Measurements from ENCODE around the gene MFSD1. TPM values are rescaled to one million over a fixed set of nuclear protein-coding genes. Genes with fewer than 3 reads are reported as not detected.

Gene MFSD1
- 34.6 TPM for total RNA-seq

- FAIRE-seq (no peak), DNase-seq (ENCODE audit: low spot score in 2 of 2) (peak; percentile 79 to 87)
Measured at GRCh38 chr3:158801696-158802408, at the start of gene MFSD1. Gene MFSD1, plus strand, starts transcription at chr3:158802054. Its CDS starts 99 bp downstream, at chr3:158802153.

- DNase-seq (ENCODE audit: low spot score in 2 of 2), result no peak
- no peak for FAIRE-seq
Measured at GRCh38 chr3:158753854-158754253, 48.0 kb upstream of the MFSD1 start.

DNA sequence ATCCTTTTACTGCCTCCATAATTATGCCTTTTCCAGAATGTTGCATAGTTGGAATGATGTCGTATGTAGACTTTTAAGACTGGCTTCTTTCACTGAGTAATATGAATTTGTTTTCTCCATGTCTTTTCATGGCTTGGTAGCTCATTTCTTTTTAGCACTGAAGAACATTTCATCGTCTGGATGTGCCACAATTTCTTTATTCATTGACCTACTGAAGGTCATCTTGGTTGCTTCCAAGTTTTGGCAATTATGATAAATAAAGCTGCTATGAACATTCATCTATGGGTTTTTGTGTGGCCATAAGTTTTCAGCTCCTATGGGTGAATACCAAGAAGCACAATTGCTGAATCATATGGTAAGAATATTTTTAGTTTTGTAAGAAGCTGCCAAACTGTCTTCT lies 46.4 kb upstream of the MFSD1 start:
- no peak for DNase-seq (ENCODE audit: low spot score in 2 of 2)
- FAIRE-seq, result no peak

DNA sequence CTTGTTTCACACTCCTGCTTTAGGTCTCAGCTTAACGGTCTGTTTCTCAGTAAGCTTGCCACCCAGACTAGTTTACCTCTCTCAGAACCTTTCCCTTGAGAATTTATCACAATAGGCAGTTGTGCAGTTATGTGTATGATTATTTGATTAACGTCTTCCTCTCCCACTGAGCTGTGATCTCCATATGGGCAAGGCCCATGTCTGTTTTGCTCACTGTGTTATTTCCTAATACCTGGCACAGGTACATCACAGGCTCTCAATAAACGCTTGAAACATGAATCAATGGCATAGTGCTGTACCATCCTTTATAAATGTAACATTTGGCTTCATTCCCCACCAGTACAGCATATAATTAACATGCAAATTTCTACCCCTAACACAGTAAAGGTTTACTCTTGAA lies 40.5 kb upstream of the MFSD1 start:
- no peak for DNase-seq (ENCODE audit: low spot score in 2 of 2)
- FAIRE-seq, result no peak

- no peak for DNase-seq (ENCODE audit: low spot score in 2 of 2)
- no peak for FAIRE-seq
Measured at GRCh38 chr3:158762701-158763100, 39.2 kb upstream of the MFSD1 start.

GRCh38 chr3:158763421-158763820 lies 38.4 kb upstream of the MFSD1 start:
- FAIRE-seq (no peak), DNase-seq (ENCODE audit: low spot score in 2 of 2) (no peak)

- FAIRE-seq (no peak), DNase-seq (ENCODE audit: low spot score in 2 of 2) (no peak)
Measured at GRCh38 chr3:158765518-158766205, 36.2 kb upstream of the MFSD1 start.

DNA sequence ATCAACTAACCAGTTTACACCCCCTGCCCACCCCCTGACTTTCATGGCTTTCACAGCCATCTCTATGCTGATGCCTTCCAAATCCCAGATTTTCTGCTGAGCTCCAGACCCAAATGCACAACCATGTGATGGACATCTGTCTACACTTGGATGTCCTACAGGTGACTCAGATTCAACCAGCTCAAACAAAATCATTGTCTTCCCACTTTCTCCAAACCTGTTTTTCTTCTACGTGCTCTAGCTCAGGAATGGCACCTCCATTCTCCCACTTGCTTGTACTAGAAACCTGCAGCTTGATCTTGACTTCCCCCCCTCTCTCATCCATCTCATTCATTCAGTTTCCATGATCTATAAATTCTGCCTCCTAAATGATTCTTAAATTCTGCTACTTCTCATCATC lies 35.5 kb upstream of the MFSD1 start:
- DNase-seq (ENCODE audit: low spot score in 2 of 2), result no peak
- FAIRE-seq, result no peak

GRCh38 chr3:158768361-158768787 lies 33.5 kb upstream of the MFSD1 start:
- DNase-seq (ENCODE audit: low spot score in 2 of 2) (no peak), FAIRE-seq (no peak)

- DNase-seq (ENCODE audit: low spot score in 2 of 2) (no peak), FAIRE-seq (no peak)
Measured at GRCh38 chr3:158768881-158769543, 32.8 kb upstream of the MFSD1 start.

DNA sequence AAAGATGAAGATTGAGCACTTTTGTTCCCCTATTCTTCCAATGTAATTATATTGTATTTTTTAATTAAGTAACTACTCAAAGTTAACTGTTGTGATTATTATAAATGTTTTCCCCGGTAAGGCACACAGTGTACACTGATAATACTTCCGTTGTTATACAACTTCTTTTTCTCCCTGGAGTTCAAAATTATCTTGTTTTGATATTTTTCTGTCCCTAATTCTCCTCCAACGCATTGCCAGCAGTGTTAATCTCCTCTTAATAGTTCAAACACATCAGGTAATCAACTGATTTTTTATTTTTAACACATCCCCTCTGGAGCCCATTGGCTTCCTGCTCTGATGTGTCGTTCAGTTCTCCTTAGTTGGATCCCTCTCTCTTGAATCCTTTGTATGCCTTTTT lies 32.3 kb upstream of the MFSD1 start:
- no peak for FAIRE-seq

DNA sequence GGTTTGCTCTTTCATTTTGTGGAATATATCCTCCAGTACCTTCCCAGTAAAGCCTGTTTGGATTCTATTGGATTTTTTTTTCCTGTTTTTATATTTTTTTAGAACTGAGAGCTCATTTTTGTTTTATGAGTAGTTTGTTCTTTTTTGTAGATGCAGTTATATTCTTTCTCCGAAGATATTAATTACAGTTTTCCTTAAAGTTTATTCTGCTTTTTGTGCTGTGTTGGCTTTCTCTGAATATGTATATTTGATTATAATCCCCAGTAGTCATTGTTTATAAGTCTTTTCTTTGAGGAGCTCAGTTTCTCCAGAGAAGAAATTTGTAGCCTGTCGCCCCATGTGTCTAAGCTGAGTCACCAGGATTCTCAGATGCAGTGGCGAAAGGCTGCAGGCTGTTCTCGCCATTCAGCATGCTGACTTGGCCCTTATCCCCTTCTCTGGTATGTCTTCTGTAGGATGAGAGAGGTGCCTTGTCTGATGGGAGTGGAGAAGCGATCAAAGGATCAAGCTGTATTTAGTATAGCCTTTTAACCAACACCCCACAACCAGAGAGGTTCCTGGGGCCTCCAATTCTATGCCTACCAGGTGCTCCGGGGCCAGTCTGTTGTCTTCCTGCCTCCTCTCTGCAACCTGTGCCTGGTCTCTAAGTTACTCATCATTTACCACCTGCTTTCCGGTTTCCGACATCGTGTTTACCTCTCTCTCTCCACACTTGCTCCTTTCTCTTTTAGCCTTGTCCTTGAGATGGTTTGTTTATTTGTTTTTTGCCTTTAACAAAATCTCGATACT lies 31.7 kb upstream of the MFSD1 start:
- DNase-seq (ENCODE audit: low spot score in 2 of 2) (no peak), FAIRE-seq (no peak)

More for the DNA sequence above, 32.3 kb upstream of the MFSD1 start:
- no peak for DNase-seq (ENCODE audit: low spot score in 2 of 2)

DNA sequence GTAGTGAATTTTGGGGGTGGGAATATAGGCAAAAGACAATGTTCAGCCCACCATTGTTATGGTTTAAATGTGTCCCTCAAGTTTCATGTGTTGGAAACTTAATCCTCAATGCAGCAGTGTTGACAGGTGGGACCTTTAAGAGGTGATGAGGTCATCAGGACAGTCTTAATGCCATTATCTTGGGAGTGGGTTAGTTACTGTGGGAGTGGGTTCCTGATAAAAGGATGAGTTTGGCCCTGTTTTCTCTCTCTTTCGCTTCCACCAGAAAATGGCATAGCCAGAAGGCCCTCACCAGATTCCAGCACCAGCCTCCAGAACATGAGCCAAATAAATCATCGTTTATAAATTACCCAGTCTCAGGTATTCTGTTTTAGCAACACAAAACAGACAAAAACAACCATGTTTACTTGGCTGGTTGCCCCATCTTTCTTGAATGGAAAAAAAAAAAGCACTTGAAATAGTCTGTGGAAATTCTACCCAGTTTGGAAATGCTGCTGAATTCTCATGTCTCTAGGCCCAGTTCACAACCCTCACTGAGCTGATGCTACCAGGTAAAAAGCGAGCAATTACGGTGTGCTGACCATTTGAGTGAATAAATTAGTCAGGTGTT lies 31.0 kb upstream of the MFSD1 start:
- FAIRE-seq (no peak), DNase-seq (ENCODE audit: low spot score in 2 of 2) (no peak)

DNA sequence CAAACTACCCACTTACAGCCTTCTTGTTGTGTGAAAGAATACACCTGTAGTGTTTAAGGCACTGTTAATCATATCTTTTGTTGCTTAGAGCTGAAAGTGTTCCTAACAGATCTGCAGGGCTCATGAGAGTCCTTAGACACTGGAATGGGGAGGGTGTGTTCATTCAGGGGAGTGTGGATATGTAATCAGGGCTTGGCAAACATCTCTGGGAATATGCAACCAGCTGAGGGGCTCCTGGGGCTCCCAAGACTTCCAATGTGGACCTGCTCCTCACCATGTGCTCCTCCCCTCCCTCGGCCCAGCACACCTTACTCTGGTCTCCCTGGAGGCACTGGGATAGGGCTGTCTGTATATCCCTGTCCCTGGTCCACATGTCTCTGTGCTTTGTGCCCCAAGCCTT lies 30.3 kb upstream of the MFSD1 start:
- FAIRE-seq (no peak), DNase-seq (ENCODE audit: low spot score in 2 of 2) (no peak)

DNA sequence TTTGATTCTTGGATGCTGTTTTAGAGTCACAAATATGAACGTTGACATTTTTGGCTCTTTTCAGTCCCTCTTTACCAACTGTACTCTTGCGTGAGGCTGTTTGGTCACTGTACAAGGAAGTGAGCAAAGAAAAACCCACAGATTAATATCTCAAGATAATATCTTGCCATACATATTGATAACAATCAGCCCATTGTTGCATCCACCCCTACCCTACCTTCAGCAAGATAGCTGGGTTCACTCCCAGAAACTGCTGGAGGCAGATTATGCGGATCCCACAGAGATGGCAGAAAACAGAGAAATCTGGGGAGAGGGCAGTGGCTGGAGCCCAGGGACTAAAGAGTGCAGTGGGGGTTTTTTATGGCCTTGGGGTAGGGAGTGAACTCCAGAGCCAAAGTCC lies 29.9 kb upstream of the MFSD1 start:
- DNase-seq (ENCODE audit: low spot score in 2 of 2) (no peak), FAIRE-seq (no peak)

DNA sequence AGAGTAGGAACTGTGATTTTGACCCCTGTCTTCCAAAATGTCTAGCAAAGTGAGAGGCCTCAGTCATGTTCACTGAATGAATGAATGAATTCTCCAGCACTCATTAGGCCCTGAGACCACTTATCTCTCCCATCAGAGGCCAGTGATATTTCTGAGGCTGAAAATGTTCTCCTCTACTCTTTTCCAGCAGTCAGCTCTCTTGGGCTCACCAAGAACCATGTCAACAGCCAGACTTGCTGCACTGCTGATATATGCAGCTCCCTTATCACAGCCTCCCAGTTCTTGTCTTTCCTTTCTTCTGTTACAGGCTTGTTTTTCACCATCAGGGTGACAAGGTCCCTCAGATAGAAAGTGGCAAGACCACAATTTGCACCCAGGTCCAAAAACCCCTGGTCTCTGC lies 28.7 kb upstream of the MFSD1 start:
- no peak for DNase-seq (ENCODE audit: low spot score in 2 of 2)

GRCh38 chr3:158773845-158774830 lies 27.7 kb upstream of the MFSD1 start:
- no peak for DNase-seq (ENCODE audit: low spot score in 2 of 2)
- FAIRE-seq, result no peak

More for the DNA sequence above, 28.7 kb upstream of the MFSD1 start:
- FAIRE-seq, result no peak

DNA sequence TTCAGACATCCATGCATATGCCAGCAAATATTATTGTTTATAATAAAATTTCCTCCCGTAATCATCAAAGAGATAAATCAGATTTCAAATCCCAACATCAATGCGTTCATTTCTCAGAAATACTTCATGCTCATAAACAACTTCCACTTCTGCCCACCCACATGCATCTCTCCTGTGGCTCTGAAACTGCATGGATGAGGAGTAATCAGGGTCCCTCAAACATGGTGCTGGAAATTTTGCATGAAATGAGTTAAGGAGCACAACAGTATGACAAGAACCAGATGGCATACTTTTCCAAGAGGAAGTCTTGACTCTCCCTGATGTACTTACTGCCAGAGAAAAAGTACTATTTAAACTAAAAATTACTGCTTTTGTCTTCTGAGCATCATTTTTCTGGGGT lies 26.9 kb upstream of the MFSD1 start:
- FAIRE-seq (no peak), DNase-seq (ENCODE audit: low spot score in 2 of 2) (no peak)
